ENCODE results near the gene SLC22A5. TPM values are rescaled to one million over a fixed set of nuclear protein-coding genes. Genes with fewer than 3 reads are reported as not detected.
A peak's percentile ranks its signal among the peaks of the same experiment; 100 is the strongest.

SLC22A5 gene
- 26.6 TPM for total RNA-seq
- long read RNA-seq, transcript SLC22A5-201 (10 exons, 3,237 nt): major isoform, 26 of 42 reads
- long read RNA-seq, partial matches to known transcripts: 7 of 42 reads
- long read RNA-seq, other reads (novel, unspliced or antisense): 5 of 42 reads

GRCh38 chr5:132369474-132370180, at the start of gene SLC22A5:
Gene SLC22A5, plus strand, starts transcription at chr5:132369710. Its CDS starts 263 bp downstream, at chr5:132369973.
- intact Hi-C loops (cut with micrococcal nuclease): no loop called here
- DNase-seq (peak; percentile 87), ATAC-seq (peak; percentile 90)

- ATAC-seq (peak; percentile 63), DNase-seq (no peak)
- intact Hi-C loops (cut with micrococcal nuclease): no loop called here
These were observed 49.5 kb upstream of the SLC22A5 start for GRCh38 chr5:132319975-132320374.

- intact Hi-C loops (cut with micrococcal nuclease): no loop called here
- peak; percentile 34 for ATAC-seq
- DNase-seq: no peak
These were observed 48.3 kb upstream of the SLC22A5 start for GRCh38 chr5:132321109-132321721.

GRCh38 chr5:132322266-132322665, 47.2 kb upstream of the SLC22A5 start:
- intact Hi-C loops (cut with micrococcal nuclease): no loop called here
- ATAC-seq (no peak), DNase-seq (no peak)

GRCh38 chr5:132323202-132323601, 46.3 kb upstream of the SLC22A5 start:
- no peak for DNase-seq
- intact Hi-C loops (cut with micrococcal nuclease): no loop called here

GRCh38 chr5:132325691-132326090, 43.8 kb upstream of the SLC22A5 start:
- DNase-seq (no peak), ATAC-seq (no peak)
- intact Hi-C loops (cut with micrococcal nuclease): no loop called here

More at GRCh38 chr5:132323202-132323601, 46.3 kb upstream of the SLC22A5 start:
- no peak for ATAC-seq

- no peak for ATAC-seq
- intact Hi-C loops (cut with micrococcal nuclease): no loop called here
These were observed 42.1 kb upstream of the SLC22A5 start for GRCh38 chr5:132327252-132327955.

GRCh38 chr5:132334812-132335211, 34.7 kb upstream of the SLC22A5 start:
- no peak for DNase-seq
- intact Hi-C loops (cut with micrococcal nuclease): no loop called here
- no peak for ATAC-seq

More at GRCh38 chr5:132327252-132327955, 42.1 kb upstream of the SLC22A5 start:
- no peak for DNase-seq

GRCh38 chr5:132335402-132335801, 34.1 kb upstream of the SLC22A5 start:
- ATAC-seq: no peak
- DNase-seq: no peak
- intact Hi-C loops (cut with micrococcal nuclease): no loop called here

GRCh38 chr5:132339502-132339901, 30.0 kb upstream of the SLC22A5 start:
- intact Hi-C loops (cut with micrococcal nuclease): no loop called here
- ATAC-seq: no peak

GRCh38 chr5:132342291-132343180, 27.0 kb upstream of the SLC22A5 start:
- DNase-seq (no peak), ATAC-seq (peak; percentile 71)
- intact Hi-C loops (cut with micrococcal nuclease): no loop called here

More at GRCh38 chr5:132339502-132339901, 30.0 kb upstream of the SLC22A5 start:
- no peak for DNase-seq

GRCh38 chr5:132344775-132345514, 24.6 kb upstream of the SLC22A5 start:
- DNase-seq (no peak), ATAC-seq (peak; percentile 60)
- intact Hi-C loops (cut with micrococcal nuclease): no loop called here

GRCh38 chr5:132353486-132353995, 16.0 kb upstream of the SLC22A5 start:
- intact Hi-C loops (cut with micrococcal nuclease): no loop called here
- DNase-seq (no peak), ATAC-seq (no peak)

- ATAC-seq (no peak), DNase-seq (no peak)
- intact Hi-C loops (cut with micrococcal nuclease): no loop called here
These were observed 14.9 kb upstream of the SLC22A5 start for GRCh38 chr5:132354381-132355139.

- intact Hi-C loops (cut with micrococcal nuclease): no loop called here
- DNase-seq (no peak), ATAC-seq (no peak)
These were observed 14.3 kb upstream of the SLC22A5 start for GRCh38 chr5:132355140-132355765.

GRCh38 chr5:132358775-132359174, 10.7 kb upstream of the SLC22A5 start:
- DNase-seq (no peak), ATAC-seq (no peak)
- intact Hi-C loops (cut with micrococcal nuclease): no loop called here

GRCh38 chr5:132362086-132362485, 7.4 kb upstream of the SLC22A5 start:
- intact Hi-C loops (cut with micrococcal nuclease): no loop called here
- no peak for ATAC-seq

More at GRCh38 chr5:132362086-132362485, 7.4 kb upstream of the SLC22A5 start:
- DNase-seq: no peak
